Naive thymus-derived CD4-positive, alpha-beta T cell (primary cell): ENCODE measurements around the gene SMIM11. TPM values are rescaled to one million over a fixed set of nuclear protein-coding genes. Genes with fewer than 3 reads are reported as not detected.
"Not testable (repeated sequence)": the region's sequence is repeated elsewhere in the genome, so short reads cannot be mapped to it uniquely, and the experiment has no call there.

Experiments used
- ATAC-seq: fragments of 150-1000 bp; cut with Tn5 transposase; 2 replicates; pipeline ENCODE4 v1.10.0; 2021; ENCODE audit warnings: mild to moderate bottlenecking, moderate library complexity
- CTCF ChIA-PET: fragments of 350-600 bp; sonication (Branson Sonifier 250); formaldehyde crosslinking; loops from one replicate; lab custom pipeline; 2021; ENCODE audit warnings: antibody characterized with exemption; lab: Charles Lee
- POLR2A ChIA-PET: fragments of 350-600 bp; sonication (Branson Sonifier 250); formaldehyde crosslinking; loops from one replicate; lab custom pipeline; 2021; ENCODE audit warnings: antibody characterized with exemption, inconsistent platforms; lab: Charles Lee
- DNase-seq, 9 donors: peaks; one replicate each; pipeline versions ENCODE4 v3.0.0 to v3.0.0-alpha.2; 2020 to 2022; ENCODE audit warnings: mixed read lengths in 1 of 9
- H3K27ac ChIP-seq: one replicate; pipeline ENCODE4 v1.7.0; 2013; ENCODE audit warnings: mild to moderate bottlenecking, low read depth, low read length, moderate library complexity
- H3K27me3 ChIP-seq, 2 donors: one replicate each; pipeline ENCODE4 v1.7.0; 2013; ENCODE audit warnings: low read length in 2 of 2, mild to moderate bottlenecking in 2 of 2, moderate library complexity in 2 of 2; ENCODE audit not compliant: control insufficient read depth in 2 of 2, insufficient read depth in 2 of 2
- H3K36me3 ChIP-seq, 3 experiments: 1 replicate in 2 of 3; 2 replicates in 1 of 3; pipeline ENCODE4 v1.7.0; 2013; ENCODE audit warnings: low read length in 3 of 3, mild to moderate bottlenecking in 3 of 3, moderate library complexity in 1 of 3; ENCODE audit not compliant: insufficient read depth in 3 of 3, control insufficient read depth in 2 of 3
- H3K4me1 ChIP-seq, 2 donors: one replicate each; pipeline ENCODE4 v1.7.0; 2013; ENCODE audit warnings: low read length in 2 of 2, mild to moderate bottlenecking in 2 of 2, moderate library complexity in 1 of 2; ENCODE audit not compliant: control insufficient read depth in 2 of 2, insufficient read depth in 2 of 2
- H3K4me3 ChIP-seq: 2 replicates; pipeline ENCODE4 v1.7.0; 2013; ENCODE audit warnings: mild to moderate bottlenecking, low read length
- H3K9me3 ChIP-seq, 3 experiments: 1 replicate in 2 of 3; 2 replicates in 1 of 3; pipeline ENCODE4 v1.7.0; 2013; ENCODE audit warnings: low read length in 3 of 3; ENCODE audit not compliant: control insufficient read depth in 2 of 3
- H3K27ac Mint-ChIP-seq, 9 donors: one replicate each; pipeline ENCODE4 v1.8.0; 2020 to 2022; ENCODE audit warnings: mixed read lengths in 9 of 9, mild to moderate bottlenecking in 8 of 9, moderate library complexity in 5 of 9, inconsistent platforms in 2 of 9
- H3K27me3 Mint-ChIP-seq, 5 donors: one replicate each; pipeline ENCODE4 v1.8.0; 2021 to 2022; ENCODE audit warnings: mixed read lengths in 5 of 5, mild to moderate bottlenecking in 1 of 5
- H3K36me3 Mint-ChIP-seq, 5 donors: one replicate each; pipeline ENCODE4 v1.8.0; 2020 to 2022; ENCODE audit warnings: mixed read lengths in 5 of 5, mild to moderate bottlenecking in 3 of 5, inconsistent platforms in 1 of 5
- H3K4me1 Mint-ChIP-seq, 7 donors: one replicate each; pipeline ENCODE4 v1.8.0; 2020 to 2022; ENCODE audit warnings: mixed read lengths in 7 of 7, mild to moderate bottlenecking in 3 of 7, inconsistent platforms in 1 of 7
- H3K4me3 Mint-ChIP-seq, 10 donors: one replicate each; pipeline ENCODE4 v1.8.0; 2020 to 2022; ENCODE audit warnings: mild to moderate bottlenecking in 10 of 10, mixed read lengths in 10 of 10, moderate library complexity in 6 of 10, inconsistent platforms in 2 of 10
- H3K9me3 Mint-ChIP-seq, 11 donors: one replicate each; pipeline ENCODE4 v1.8.0; 2020 to 2022; ENCODE audit warnings: mixed read lengths in 11 of 11, mild to moderate bottlenecking in 4 of 11, inconsistent platforms in 1 of 11, moderate library complexity in 1 of 11
- intact Hi-C, 2 donors: fragments of 100-400 bp; cut with micrococcal nuclease; formaldehyde crosslinking; loops; one replicate each; pipeline ENCODE4 v1.15.1; 2023
- polyA plus RNA-seq, 2 donors: library from polyadenylated mRNA; unstranded; fragments of 300-500 nt; fragmentation: Illumina TruSeq; gene quantifications; one replicate each; pipeline ENCODE4 v1.2.3, GENCODE V29; 2021
- total RNA-seq, 6 experiments: library from RNA in 5 of 6; stranded (reverse) in 5 of 6; gene quantifications; 1 replicate in 5 of 6; 2 replicates in 1 of 6; pipeline ENCODE4 v1.2.3 and lab custom pipeline; 2021 to 2026

The SMIM11 gene
- total and polyA plus RNA-seq, 7 experiments from 2014 or later = 5.6 to 19.8 (median 8.9) TPM

DNA sequence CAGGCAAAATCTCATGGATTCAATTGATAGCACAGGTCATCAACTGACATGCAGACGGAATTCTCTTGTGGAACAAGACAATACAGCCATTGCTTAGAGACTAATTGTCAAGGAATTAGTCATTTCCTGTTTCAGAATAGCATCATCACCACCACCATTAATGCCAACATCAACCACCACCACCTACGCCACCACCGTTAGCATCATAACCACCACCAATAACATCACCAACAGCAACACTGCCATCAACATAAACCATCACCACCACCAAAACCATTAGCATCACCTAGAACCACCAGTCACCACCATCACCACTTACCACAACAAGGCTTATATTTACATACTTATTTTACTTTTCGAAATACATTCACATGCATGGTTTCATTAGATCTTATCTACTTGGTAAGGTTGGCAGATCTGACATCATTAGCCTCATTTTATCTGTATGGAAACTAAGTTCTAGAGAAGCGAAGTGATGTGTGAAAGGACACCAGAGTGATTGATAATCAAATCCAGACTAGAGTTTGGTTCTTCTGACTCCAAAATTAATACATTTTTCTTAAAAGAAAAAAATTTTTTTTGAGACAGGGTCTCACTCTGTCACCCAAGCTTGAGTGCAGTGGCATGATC lies 42.3 kb downstream of the SMIM11 start:
- intact Hi-C loops, POLR2A ChIA-PET, H3K36me3 Mint-ChIP-seq, H3K4me3 Mint-ChIP-seq, H3K4me1 ChIP-seq, H3K9me3 ChIP-seq, H3K27ac ChIP-seq, H3K9me3 Mint-ChIP-seq, ATAC-seq, H3K27me3 ChIP-seq, H3K36me3 ChIP-seq, H3K4me1 Mint-ChIP-seq, DNase-seq, H3K27ac Mint-ChIP-seq, CTCF ChIA-PET, H3K27me3 Mint-ChIP-seq, H3K4me3 ChIP-seq: not testable (repeated sequence)

DNA sequence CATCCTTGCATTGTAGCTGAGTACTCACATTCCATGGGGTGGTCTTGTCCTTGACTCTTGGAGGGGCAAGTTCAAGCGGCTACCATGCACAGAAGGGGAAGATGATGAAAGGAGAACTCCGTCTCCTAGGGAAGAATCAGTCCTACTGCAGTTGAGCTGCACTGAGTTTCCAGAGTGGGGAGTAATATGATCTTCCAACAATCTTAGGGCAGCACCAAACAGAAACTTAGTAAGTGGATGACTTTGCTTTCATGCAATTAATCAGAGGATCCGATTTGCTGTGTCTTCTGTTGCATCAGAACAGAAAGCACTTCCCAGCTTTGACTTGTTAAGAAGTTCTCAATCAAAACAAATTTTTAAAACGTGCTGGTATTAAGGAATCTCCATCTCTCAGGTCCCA lies 48.5 kb downstream of the SMIM11 start, which contains the start of gene SMIM34:
SMIM34 (minus strand) TSS at position 147 of the 400 bp plus-strand sequence; CDS start at position 35, 112 bp downstream.
- not testable (repeated sequence) for H3K9me3 Mint-ChIP-seq, H3K27ac ChIP-seq

DNA sequence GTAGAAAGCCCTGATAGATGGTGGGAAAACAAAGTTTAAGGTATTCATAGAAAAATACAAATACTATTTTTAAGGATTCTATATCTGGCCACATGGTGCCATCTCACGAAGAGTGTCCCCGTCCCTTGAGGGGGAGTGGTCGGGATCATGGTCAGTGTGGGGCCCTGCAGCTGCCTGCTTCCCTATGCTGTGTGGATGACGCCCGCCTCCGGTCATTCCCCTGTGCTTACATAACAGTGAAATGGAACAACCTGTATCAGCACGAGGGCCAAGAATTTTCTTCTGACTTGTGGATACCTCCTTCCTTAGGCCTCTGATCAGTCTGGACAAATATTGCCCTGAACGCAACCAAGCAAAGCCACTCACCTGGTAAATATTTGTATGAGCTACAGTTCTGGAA lies 52.0 kb downstream of the SMIM11 start:
- intact Hi-C loops, H3K27me3 ChIP-seq, H3K4me3 Mint-ChIP-seq, H3K36me3 ChIP-seq, H3K9me3 ChIP-seq, H3K9me3 Mint-ChIP-seq, H3K36me3 Mint-ChIP-seq, H3K4me1 Mint-ChIP-seq, H3K27ac Mint-ChIP-seq, ATAC-seq, POLR2A ChIA-PET, DNase-seq, H3K27ac ChIP-seq, H3K4me3 ChIP-seq, CTCF ChIA-PET, H3K27me3 Mint-ChIP-seq, H3K4me1 ChIP-seq: not testable (repeated sequence)

More for the DNA sequence above, 48.5 kb downstream of the SMIM11 start, which contains the start of gene SMIM34:
- H3K27me3 ChIP-seq, CTCF ChIA-PET, DNase-seq, H3K4me3 Mint-ChIP-seq, H3K27ac Mint-ChIP-seq, H3K9me3 ChIP-seq, H3K4me1 ChIP-seq, intact Hi-C loops, H3K27me3 Mint-ChIP-seq, H3K36me3 Mint-ChIP-seq, ATAC-seq, H3K4me3 ChIP-seq, H3K4me1 Mint-ChIP-seq, H3K36me3 ChIP-seq, POLR2A ChIA-PET: not testable (repeated sequence)

DNA sequence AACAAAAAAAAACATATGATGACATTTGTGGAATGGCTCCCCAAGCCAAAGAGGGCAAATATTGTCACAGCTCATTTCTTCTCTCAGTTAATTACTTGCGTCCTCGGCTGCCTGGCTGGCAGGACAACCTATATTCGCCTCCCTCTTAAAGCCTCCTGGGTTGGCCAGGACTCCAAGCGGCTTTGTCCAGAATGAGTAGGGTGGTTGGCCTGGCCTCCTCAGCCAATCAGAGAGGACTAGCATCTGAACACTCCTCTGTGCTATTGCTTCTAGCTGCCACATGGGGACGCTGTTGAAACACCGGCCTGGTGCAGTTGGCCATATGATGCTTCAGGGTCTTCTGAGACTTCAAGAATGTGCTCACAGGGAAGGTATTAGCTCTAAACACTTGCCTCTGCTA lies 53.1 kb downstream of the SMIM11 start:
- H3K27me3 ChIP-seq, H3K4me3 ChIP-seq, H3K9me3 ChIP-seq, intact Hi-C loops, H3K4me3 Mint-ChIP-seq, CTCF ChIA-PET, H3K36me3 ChIP-seq, H3K27ac ChIP-seq, DNase-seq, H3K4me1 ChIP-seq, H3K27me3 Mint-ChIP-seq, H3K36me3 Mint-ChIP-seq, H3K27ac Mint-ChIP-seq, POLR2A ChIA-PET, H3K9me3 Mint-ChIP-seq, H3K4me1 Mint-ChIP-seq, ATAC-seq: not testable (repeated sequence)

DNA sequence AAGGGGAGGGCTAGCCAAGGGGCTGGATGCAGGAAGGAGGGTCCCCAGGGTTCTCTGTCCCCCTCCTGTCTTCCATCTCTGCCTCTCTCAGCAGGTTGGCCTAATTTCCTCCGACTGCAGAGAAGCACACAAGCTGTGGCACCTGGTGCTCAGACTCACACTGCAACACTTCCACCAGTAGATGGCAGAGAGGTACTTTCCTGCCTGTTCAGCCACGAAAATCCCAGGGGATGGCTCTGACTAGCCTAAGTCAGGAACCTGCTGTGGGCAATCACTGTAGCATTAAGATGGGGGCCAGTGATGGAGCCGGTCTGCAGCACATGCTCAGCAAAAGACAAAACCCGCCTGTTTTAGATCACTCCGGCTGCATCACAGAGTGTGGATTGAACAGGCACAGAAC lies 54.4 kb downstream of the SMIM11 start:
- H3K4me1 ChIP-seq, H3K4me3 Mint-ChIP-seq, H3K36me3 ChIP-seq, ATAC-seq, H3K27me3 ChIP-seq, H3K4me3 ChIP-seq, intact Hi-C loops, H3K27ac ChIP-seq, H3K27ac Mint-ChIP-seq, H3K27me3 Mint-ChIP-seq, POLR2A ChIA-PET, H3K9me3 Mint-ChIP-seq, H3K4me1 Mint-ChIP-seq, H3K36me3 Mint-ChIP-seq, H3K9me3 ChIP-seq, DNase-seq, CTCF ChIA-PET: not testable (repeated sequence)

Other genes with a start within 250 kb of the SMIM11 start
- under 1 TPM in 1 of 5 experiments, not detected in 4; 0.51 TPM for gene KCNE2, start 11.5 kb upstream of the SMIM11 start, total RNA-seq
- not detected for gene KCNE2, start 11.5 kb upstream of the SMIM11 start, polyA plus RNA-seq
- not detected for gene SMIM34, start 48.4 kb downstream of the SMIM11 start, total RNA-seq
- gene SMIM34, start 48.4 kb downstream of the SMIM11 start, polyA plus RNA-seq = not detected
- 1 to 10 TPM in 1 of 5 experiments, under 1 TPM in 4; 0.24 to 9.2 (median 0.49) TPM for gene KCNE1, start 136.7 kb downstream of the SMIM11 start, total RNA-seq
- gene KCNE1, start 136.7 kb downstream of the SMIM11 start, polyA plus RNA-seq = not detected
- 1 to 10 TPM; 3.0 to 8.1 (median 4.9) TPM for gene RCAN1, start 239.6 kb downstream of the SMIM11 start, total RNA-seq
- 10 to 100 TPM; 12.6 to 15.3 TPM for gene RCAN1, start 239.6 kb downstream of the SMIM11 start, polyA plus RNA-seq